K562 treated with DMSO at 1 percent for 48 hours (cell line): ENCODE measurements around the gene BFSP2. TPM values are rescaled to one million over a fixed set of nuclear protein-coding genes. Genes with fewer than 3 reads are reported as not detected.

ENCODE experiments used
- total RNA-seq: library from RNA; unstranded; fragments of 300-600 nt; gene quantifications from 2 replicates; pipeline ENCODE4 v1.2.3, GENCODE V29; 2022; ENCODE audit warnings: low replicate concordance; ENCODE audit errors: extremely low read depth

BFSP2 gene, protein sequence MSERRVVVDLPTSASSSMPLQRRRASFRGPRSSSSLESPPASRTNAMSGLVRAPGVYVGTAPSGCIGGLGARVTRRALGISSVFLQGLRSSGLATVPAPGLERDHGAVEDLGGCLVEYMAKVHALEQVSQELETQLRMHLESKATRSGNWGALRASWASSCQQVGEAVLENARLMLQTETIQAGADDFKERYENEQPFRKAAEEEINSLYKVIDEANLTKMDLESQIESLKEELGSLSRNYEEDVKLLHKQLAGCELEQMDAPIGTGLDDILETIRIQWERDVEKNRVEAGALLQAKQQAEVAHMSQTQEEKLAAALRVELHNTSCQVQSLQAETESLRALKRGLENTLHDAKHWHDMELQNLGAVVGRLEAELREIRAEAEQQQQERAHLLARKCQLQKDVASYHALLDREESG
- not detected in 2 replicates for total RNA-seq

DNA sequence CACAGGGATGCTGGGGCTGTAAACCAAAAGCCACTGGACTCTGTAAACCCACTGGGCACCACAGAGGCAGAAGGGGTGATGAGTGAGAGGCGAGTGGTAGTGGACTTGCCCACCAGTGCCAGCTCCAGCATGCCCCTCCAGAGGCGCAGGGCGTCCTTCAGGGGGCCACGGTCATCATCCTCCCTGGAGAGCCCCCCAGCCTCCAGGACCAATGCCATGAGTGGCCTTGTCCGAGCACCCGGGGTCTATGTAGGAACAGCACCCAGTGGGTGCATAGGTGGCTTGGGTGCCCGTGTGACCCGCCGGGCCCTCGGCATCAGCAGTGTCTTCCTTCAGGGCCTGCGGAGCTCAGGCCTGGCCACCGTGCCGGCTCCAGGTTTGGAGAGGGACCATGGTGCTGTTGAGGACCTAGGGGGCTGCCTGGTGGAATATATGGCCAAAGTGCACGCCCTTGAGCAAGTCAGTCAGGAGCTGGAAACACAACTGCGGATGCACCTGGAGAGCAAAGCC, at the start of gene BFSP2:
TSS of gene BFSP2 (plus strand) at position 51 of the 510 bp plus-strand sequence. CDS start at position 79, 28 bp downstream.

Other genes with a start within 250 kb of the BFSP2 start
- gene CDV3, start 173.6 kb downstream of the BFSP2 start, total RNA-seq: not detected in 2 replicates